GM21576 (cell line): ENCODE data around the gene BCAP31.
"Not testable (repeated sequence)": the region's sequence is repeated elsewhere in the genome, so short reads cannot be mapped to it uniquely, and the experiment has no call there.

ENCODE experiments used
- ATAC-seq: cut with Tn5 transposase; IDR thresholded peaks from one replicate; pipeline ENCODE4 v1.9.1; 2021; ENCODE audit warnings: mild to moderate bottlenecking, moderate library complexity; ENCODE audit not compliant: unreplicated experiment

The BCAP31 gene

GRCh38 chrX:153719238-153719637 lies 4.9 kb downstream of the BCAP31 start:
- ATAC-seq = no peak

DNA sequence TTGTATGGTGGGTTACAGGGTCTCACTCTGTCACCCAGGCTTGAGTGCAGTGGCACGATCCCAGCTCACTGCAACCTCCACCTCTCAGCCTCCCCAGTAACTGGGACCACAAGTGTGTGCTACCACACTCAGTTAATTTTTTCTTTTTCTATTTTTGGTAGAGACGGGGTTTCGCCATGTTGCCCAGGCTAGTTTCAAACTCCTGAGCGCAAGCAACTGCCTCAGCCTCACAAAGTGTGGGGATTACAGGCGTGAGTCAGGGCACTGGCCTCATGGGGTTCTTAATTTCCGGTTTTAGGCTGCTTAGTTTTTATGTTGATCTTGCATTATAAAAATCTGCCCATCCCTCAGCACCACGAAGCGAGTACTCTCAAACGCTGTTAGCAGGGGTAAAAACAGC lies 6.7 kb downstream of the BCAP31 start:
- no peak for ATAC-seq

- no peak for ATAC-seq
Observed at GRCh38 chrX:153714256-153714655, 9.9 kb downstream of the BCAP31 start.

DNA sequence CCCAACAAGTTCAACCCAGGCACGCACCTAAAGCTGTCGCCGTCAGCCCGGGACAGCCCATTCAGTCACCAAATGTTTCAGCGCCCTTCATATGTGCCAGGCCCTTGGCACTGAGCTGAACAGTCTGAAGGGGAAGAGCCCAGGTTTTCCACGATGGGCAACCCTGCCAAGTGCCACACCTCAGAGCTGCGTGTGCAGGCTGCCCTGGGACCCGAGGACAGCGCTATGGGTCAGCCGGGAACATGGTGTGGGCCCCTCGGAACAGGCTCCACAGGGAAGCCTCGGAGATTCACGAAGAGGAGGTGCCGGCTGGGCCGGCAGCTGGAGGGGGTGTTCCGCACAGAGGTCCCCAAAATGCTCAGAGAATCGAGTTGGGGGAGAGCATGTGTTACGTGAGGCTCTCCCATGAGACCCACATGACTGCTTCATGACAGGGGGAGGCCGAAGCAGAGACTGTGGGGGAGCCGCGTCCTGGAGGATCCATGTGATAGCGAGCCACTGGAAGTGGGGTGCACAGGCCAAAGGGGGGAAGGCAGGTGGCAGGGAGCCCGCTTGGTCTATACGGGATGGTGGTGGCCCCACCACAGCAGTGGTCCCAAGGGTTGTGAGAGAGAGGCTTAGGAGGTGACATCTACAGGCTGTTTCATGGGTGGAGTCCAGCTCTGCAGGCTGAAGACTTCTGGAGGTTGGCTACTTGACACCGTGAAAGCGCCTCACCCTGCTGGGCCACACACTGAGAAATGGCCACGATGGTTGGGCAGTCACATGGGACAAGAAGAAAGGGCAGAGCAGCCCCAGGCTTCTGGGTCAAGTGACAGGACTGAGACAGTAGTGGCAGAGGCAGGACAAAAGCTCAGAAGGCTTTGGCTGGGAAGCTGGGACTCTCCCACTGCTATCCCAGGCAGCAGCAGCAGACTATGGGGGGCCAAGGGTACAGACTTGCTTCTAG lies 14.2 kb downstream of the BCAP31 start:
- no peak for ATAC-seq

GRCh38 chrX:153708415-153708814 lies 15.8 kb downstream of the BCAP31 start:
- peak; percentile 52 for ATAC-seq

- no peak for ATAC-seq
Observed at GRCh38 chrX:153707406-153707805, 16.8 kb downstream of the BCAP31 start.

GRCh38 chrX:153706799-153707198 lies 17.4 kb downstream of the BCAP31 start:
- ATAC-seq = no peak

DNA sequence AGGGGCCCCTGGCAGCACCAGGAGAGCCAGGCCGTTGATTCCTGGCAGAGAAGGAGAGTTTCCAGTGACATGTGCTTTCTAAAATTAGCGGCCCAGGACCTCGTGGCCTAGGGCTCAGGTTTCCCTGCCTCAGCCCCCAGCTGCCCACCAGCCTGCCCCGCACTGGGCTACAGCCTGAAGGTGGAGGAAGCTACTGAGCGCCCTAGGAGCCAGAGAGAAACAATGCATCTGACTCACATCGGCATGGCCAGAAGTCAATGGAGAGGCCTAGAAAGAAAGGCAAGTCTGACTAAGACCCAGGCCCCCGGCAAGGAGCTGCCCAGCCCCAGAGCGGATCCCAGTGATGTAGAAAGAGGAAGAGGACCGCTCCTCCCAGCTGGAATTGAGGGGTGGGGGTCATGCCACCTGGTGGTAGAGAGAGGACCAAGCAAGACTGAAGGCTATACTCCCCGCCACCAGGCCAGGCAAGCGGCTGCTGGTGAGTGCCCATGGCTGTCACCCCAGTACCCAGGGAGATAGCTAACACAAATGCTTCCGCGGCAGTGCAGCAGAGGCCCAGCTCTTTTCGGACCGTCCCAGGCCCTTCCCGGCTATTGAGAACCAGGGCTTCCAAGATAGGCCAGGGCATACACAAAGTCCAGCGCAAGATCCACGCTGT lies 18.7 kb downstream of the BCAP31 start:
- ATAC-seq = not testable (repeated sequence)

- ATAC-seq = not testable (repeated sequence)
Observed at GRCh38 chrX:153704631-153705402, 19.4 kb downstream of the BCAP31 start.

- no peak for ATAC-seq
Observed at GRCh38 chrX:153704021-153704526, 20.1 kb downstream of the BCAP31 start.

DNA sequence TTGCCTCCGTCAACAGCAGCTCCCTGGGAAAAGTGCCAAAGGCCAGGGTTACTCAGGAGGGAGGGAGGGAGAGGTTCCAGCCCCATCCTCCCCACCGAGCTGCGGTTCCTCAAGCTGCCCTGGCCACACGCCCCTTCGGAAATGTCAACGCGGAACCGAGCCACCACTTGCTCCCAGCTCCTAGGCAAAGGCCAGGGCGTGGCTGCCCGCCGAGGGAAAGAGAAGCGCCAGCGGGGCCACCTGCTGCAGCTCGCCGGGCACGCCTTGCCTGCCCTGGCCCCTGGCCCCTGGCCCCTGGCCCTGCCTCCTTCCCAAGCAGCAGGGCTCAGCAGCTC lies 21.2 kb downstream of the BCAP31 start:
- no peak for ATAC-seq

- no peak for ATAC-seq
Observed at GRCh38 chrX:153702336-153703035, 21.7 kb downstream of the BCAP31 start.

DNA sequence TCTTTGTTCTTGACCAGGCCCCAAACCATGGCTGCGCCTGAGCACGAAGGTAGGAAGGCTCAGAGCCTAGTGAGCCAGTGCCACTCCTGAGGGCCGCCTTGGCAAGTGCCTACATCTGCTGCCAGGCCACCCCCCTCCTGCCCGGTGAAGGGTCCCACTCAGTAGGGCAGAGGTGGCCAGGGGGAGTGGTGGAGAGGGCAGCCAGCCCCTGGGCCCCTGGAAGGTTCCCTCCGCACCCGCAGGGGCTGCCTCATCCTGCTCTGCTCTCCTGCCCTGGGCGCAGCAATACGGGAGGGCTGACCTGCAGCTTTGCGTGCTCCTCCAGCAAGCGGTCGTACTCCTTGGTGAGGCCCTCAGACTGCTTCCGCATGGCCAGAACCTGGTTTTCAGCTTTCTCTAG lies 22.5 kb downstream of the BCAP31 start:
- ATAC-seq = no peak

- no peak for ATAC-seq
Observed at GRCh38 chrX:153700967-153701366, 23.2 kb downstream of the BCAP31 start.

GRCh38 chrX:153700376-153700945 lies 23.7 kb downstream of the BCAP31 start:
- ATAC-seq = no peak

- not testable (repeated sequence) for ATAC-seq
Observed at GRCh38 chrX:153699784-153700371, 24.3 kb downstream of the BCAP31 start.

- not testable (repeated sequence) for ATAC-seq
Observed at GRCh38 chrX:153699210-153699783, 24.9 kb downstream of the BCAP31 start.

GRCh38 chrX:153697924-153698865 lies 26.0 kb downstream of the BCAP31 start:
- ATAC-seq = no peak
